Tongue (tissue), 2 donors: ENCODE data around the gene POC1A. TPM values are rescaled to one million over a fixed set of nuclear protein-coding genes. Genes with fewer than 3 reads are reported as not detected.
A peak's percentile ranks its signal among the peaks of the same experiment; 100 is the strongest.

ENCODE experiments used
- DNase-seq: peaks from one replicate; pipeline ENCODE4 v3.0.0-alpha.2; 2015
- total RNA-seq: library from RNA; depleted of rRNA; stranded (reverse); fragments of >200 nt; gene quantifications from one replicate; pipeline ENCODE4 v1.2.3, GENCODE V29; 2014

Gene POC1A
- total RNA-seq, 1 donor from 2014 or later, result 4.5 TPM

DNA sequence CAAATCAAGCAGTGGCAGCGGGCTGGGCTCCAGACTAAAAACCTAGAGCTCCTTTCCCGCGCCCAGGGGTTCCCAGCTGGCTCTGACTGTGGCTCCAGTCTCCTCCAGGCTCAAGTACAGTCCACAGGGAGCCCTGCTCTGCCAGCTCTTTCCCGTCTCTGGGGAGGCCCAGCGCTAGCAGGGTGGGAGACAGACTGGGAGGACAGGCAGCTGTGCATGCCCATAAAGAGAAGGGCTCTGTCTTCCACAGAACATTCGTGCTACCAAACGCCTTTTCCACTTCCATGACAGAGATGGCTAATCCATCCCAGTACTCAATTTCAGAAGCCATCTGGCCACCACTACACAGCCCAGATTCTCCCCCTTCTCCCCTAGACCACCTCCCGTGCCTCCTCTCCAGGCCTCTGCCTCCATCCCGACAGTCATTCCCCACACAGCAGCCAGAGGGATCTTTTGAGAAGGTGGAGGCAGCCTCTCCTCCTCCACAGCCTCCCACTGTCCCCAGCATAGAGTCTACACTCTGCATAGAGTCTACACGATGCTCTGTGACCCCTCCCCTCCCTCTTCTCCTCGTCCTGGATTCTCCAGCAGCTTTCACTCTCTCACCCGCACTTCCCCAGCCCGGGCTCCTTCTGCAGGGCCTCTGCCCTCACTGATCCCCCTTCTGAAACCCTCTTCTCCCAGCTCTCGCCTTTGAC is 91.0 kb downstream of the POC1A start:
- DNase-seq, result peak; percentile 40

DNA sequence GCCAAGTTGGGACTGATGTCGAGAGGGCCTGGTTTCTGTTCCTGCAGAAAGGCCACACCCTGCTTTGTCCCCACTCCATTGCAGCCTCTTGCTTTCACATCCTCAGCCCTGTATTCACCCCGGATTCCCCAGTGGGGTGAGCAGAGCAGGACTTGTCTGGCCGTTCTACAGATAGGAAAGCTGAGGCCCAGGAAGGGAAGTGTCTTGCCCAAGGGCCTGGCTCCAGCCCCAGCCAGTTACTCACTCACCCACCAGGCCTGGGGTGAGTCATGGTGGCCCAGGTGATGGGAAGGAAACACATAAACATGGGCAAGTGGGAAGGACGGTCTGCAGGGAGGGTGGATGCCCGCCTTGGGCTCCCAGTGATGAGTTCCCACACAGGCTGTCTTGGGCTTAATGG is 91.7 kb downstream of the POC1A start:
- no peak for DNase-seq

DNA sequence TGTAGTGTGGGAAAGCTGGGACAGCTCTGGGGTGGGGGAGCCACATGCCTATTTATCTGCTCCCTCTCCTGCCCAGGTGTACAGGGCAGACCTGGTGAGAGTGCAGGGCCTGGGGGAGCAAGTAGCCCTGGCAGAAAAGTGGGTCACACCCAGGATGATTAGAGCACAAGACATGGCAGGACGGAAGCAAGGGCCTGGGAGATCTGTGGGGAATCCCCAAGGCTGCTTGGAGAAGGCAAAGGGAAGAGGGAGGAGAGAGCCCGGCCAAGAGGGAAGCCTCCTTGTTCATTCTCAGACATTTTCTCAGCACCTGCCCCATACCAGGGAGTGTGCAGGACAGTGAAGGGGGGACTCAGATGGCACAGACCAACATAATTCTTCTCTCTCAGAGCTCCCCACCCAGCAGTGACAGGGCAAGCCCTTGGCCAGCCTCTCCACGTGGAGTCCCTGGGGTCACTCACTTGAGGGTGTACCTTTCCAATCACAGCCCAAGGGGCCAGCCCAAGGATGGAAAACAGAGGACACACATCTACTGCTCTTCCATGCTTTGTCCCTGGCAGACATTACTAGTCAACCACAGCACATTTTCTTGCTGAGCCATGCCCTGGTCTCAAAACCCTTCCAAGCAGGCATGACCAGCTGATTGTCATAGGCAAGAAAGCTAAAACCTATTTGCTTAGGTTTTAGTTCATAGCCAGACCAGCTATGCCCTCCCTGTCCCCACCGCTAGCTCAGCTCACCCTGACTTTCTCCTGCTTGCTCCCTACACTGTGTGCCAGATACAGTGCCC is 92.9 kb downstream of the POC1A start:
- DNase-seq, result no peak

- no peak for DNase-seq
Observed at GRCh38 chr3:52059781-52060180, 94.4 kb downstream of the POC1A start.

- DNase-seq, result no peak
Observed at GRCh38 chr3:52057812-52058495, 96.3 kb downstream of the POC1A start.

- peak; percentile 100 for DNase-seq
Observed at GRCh38 chr3:52056968-52057811, 97.0 kb downstream of the POC1A start.

DNA sequence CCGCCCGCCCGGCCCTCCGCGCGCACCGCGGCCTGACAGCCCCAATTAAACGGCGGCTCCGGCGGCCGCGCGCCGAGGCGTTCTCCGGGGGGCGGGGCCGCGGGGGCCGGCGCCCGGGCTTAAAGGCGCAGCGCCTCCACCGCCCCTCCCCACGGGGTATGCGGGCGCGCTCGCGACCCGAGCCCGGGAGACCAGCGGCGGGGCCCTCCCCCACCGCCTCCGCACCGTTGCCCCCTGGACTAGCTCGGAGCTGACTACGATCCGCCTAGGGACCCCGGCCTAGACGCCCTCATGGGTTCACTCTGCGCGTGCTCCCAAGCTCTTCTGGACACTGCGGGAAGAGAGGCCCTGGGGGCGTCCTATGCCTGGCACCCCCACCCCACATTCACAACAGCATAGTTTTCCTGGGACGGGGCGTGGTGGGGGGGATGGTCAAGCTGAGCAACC is 97.7 kb downstream of the POC1A start, which contains the start of gene DUSP7:
TSS of gene DUSP7 (minus strand) at position 51 of the 447 bp plus-strand sequence. CDS start 205 bp downstream, outside the sequence.
- peak; percentile 85 for DNase-seq

GRCh38 chr3:52055537-52056351 is 98.5 kb downstream of the POC1A start:
- DNase-seq, result peak; percentile 64

DNA sequence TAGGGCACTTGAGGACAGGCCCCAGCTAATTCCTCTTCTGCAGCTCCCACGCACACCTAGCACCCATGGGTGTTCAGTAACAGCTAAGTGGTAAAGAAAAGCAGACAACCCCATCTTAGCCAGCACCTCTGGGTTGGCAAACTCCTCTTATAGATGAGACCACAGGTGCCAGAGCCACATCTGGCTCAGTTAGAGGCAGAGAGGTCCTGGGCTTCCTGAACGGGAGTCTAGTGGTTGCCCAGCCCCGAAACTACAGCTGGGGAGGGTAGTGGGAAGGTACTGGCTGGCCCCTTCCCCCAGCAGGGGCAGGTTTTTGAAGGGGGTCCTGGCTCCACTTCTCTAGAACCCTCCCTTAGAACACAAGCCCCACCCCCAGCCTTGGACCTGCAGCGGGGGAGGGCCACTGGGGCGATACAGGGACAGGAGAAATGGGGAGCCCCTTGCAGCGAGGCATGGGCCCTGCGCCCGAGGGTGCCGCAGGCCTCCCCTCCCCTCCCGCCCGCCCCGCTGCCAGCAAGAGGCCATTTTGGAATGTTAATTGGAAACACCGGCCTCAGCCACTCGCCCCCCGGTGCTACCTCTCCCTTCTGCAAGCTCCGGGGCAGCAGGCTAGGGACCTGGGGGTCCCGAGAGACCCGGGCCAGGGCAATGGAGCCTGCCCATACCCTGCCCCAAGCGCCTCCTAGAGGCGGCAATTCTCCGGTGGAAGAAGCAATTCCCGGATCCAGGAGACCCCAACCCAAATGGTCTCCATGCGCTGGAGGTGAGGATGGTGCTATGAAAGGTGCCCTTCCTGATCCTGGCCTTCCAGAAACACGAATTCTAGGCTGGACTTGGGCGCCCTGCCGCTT is 99.3 kb downstream of the POC1A start:
- DNase-seq, result no peak

GRCh38 chr3:52053307-52054304 is 100.6 kb downstream of the POC1A start:
- DNase-seq, result no peak

GRCh38 chr3:52052831-52053306 is 101.4 kb downstream of the POC1A start:
- no peak for DNase-seq

GRCh38 chr3:52051444-52051843 is 102.8 kb downstream of the POC1A start:
- DNase-seq, result no peak

DNA sequence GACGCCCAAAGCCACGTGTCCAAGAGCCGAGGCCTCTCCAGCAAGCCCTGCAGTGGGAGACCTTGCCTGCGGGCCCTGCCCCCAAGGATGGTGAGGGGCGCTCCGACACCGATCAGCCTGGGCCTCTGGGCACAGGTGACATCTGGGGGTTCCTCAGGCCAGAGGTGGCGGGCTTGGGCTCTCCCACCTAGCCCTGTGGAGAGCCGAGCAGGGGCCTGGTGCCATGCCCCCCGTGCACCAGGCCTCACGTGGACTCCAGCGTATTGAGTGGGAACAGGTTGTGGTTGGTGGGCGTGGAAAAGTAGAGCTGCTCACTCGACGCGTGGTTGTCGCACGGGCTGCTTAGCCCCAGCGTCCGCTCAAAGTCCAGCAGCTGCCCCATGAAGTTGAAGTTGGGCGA is 103.7 kb downstream of the POC1A start:
- no peak for DNase-seq

GRCh38 chr3:52049503-52049902 is 104.7 kb downstream of the POC1A start:
- DNase-seq, result no peak

DNA sequence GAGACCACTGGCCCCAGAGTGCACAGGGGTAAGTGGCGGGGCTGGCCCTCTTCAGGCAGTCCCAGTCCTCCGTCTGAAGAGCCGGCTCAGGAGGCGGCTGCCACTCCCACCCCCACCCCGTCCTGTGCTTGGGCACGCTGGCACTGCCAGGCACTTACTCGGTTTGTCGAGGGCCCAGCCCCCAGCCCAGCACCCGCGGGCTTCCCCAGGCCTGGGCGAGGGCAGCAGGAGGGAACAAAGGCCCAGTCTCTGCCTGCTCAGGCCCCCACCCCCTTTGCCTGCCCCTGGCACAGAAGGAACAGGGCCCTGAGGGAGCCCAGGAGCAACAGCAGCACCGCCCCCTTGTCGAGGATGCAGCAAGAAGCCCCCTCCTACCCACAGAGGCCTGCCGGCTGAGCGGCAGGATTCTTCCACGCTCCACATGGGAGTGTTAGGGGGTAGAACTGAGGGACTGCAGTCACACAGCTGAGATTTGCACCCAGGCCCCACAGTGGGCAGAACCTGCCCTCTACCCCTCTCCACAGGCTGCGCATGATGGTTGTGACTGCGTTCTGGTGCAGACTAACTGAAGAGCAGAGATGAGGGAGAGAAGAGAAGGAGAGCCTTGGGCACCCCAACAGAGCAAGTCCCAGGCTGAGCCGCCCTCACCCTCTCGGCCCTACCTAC is 106.8 kb downstream of the POC1A start:
- no peak for DNase-seq

DNA sequence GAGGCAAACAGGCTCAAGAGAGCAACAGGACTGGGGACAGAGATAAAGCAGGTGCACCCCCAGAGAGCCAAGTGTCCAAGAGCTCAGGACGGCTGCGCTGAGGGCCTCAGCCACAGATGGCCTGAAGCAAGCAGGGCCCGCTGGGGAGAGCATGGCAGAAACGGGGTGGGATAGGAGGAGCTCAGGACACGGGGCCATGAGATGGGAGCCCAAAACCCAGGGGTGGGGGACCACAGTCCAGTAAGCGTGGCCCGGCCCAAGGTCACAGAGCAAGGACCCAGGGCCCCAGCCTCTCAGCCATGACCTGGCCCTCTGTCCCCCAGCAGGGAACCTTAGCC is 107.4 kb downstream of the POC1A start:
- DNase-seq, result no peak

- DNase-seq, result no peak
Observed at GRCh38 chr3:52046186-52046901, 107.9 kb downstream of the POC1A start.
